ENCODE data around the gene AURKAIP1.
A peak's percentile ranks its signal among the peaks of the same experiment; 100 is the strongest.

AURKAIP1 gene

GRCh38 chr1:1400576-1401456 lies 25.8 kb upstream of the AURKAIP1 start:
- DNase-seq (ENCODE audit: extremely low spot score): no peak
- TF ChIP-seq LEF1 (IDR thresholded peaks at IDR 0.05; ENCODE audit: borderline replicate concordance) (no peak), NFRKB (IDR thresholded peaks at IDR 0.05) (no peak), FOXA1 (IDR thresholded peaks at IDR 0.05) (no peak), FOXK2 (IDR thresholded peaks at IDR 0.05) (no peak), FOXM1 (IDR thresholded peaks at IDR 0.05; ENCODE audit: borderline replicate concordance) (no peak), CTBP1 (IDR thresholded peaks at IDR 0.05; ENCODE audit: borderline replicate concordance) (no peak), ARNT (IDR thresholded peaks at IDR 0.05) (no peak), SUZ12 (IDR thresholded peaks at IDR 0.05) (no peak), ELF4 (IDR thresholded peaks at IDR 0.05) (no peak), TARDBP (IDR thresholded peaks at IDR 0.05) (no peak), SP1 (IDR thresholded peaks at IDR 0.05) (no peak), ZNF384 (IDR thresholded peaks at IDR 0.05) (no peak), L3MBTL2 (conservative IDR thresholded peaks at IDR 0.05) (no peak), BHLHE40 (IDR thresholded peaks at IDR 0.05; ENCODE audit: borderline replicate concordance) (no peak), HDGF (IDR thresholded peaks at IDR 0.05; ENCODE audit: borderline replicate concordance) (no peak), PKNOX1 (IDR thresholded peaks at IDR 0.05) (no peak)
- CTCF ChIA-PET: interaction anchor here (0.6 to 1.4 kb wide), 3 partner anchors 40 to 178 kb away, joined by 3 to 6 read pairs (median 4); no protein-coding TSS in a partner anchor
- POLR2A ChIA-PET: interaction anchor here (1.0 to 2.7 kb wide), 5 partner anchors 14 to 104 kb away, joined by 3 to 54 read pairs (median 7); partner anchors contain the start of genes AURKAIP1 and DVL1

GRCh38 chr1:1399872-1400575 lies 25.0 kb upstream of the AURKAIP1 start:
- POLR2A ChIA-PET: interaction anchor here (1.0 to 2.7 kb wide), 5 partner anchors 15 to 105 kb away, joined by 3 to 54 read pairs (median 7); partner anchors contain the start of genes AURKAIP1 and DVL1
- TF ChIP-seq ZNF384 (IDR thresholded peaks at IDR 0.05): no peak
- TF ChIP-seq HDGF (IDR thresholded peaks at IDR 0.05; ENCODE audit: borderline replicate concordance): no peak
- no peak for TF ChIP-seq NFRKB (IDR thresholded peaks at IDR 0.05)
- TF ChIP-seq L3MBTL2 (conservative IDR thresholded peaks at IDR 0.05): peak; percentile 64
- no peak for TF ChIP-seq SUZ12 (IDR thresholded peaks at IDR 0.05)
- DNase-seq (ENCODE audit: extremely low spot score): no peak
- CTCF ChIA-PET: interaction anchor here (0.6 to 1.4 kb wide), 3 partner anchors 40 to 179 kb away, joined by 3 to 6 read pairs (median 4); no protein-coding TSS in a partner anchor

GRCh38 chr1:1399187-1399871 lies 24.3 kb upstream of the AURKAIP1 start, which contains the start of gene CCNL2:
Gene CCNL2, minus strand, starts transcription at chr1:1399335. Its CDS starts 29 bp downstream, at chr1:1399306.
- POLR2A ChIA-PET: interaction anchor here (0.7 to 2.7 kb wide), 15 partner anchors 8 to 94 kb away, joined by 3 to 54 read pairs (median 5); partner anchors contain the start of genes AURKAIP1 and VWA1

GRCh38 chr1:1398677-1399186 lies 23.7 kb upstream of the AURKAIP1 start:
- TF ChIP-seq LEF1 (IDR thresholded peaks at IDR 0.05; ENCODE audit: borderline replicate concordance): no peak
- ChIA-PET POLR2A (interaction anchor here (0.7 to 2.7 kb wide), 14 partner anchors 8 to 94 kb away, joined by 3 to 54 read pairs (median 5); partner anchors contain the start of genes AURKAIP1 and VWA1), CTCF (interaction anchor here (0.6 to 1.2 kb wide), 6 partner anchors 23 to 647 kb away, joined by 3 read pairs; partner anchors contain the start of gene AURKAIP1)
- DNase-seq (ENCODE audit: extremely low spot score): no peak

More at GRCh38 chr1:1399187-1399871, 24.3 kb upstream of the AURKAIP1 start, which contains the start of gene CCNL2:
- DNase-seq (ENCODE audit: extremely low spot score): peak; percentile 99
- TF ChIP-seq LEF1 (IDR thresholded peaks at IDR 0.05; ENCODE audit: borderline replicate concordance) (0 out of 2 replicates have a peak, but pooled peaks have one; percentile 58), PKNOX1 (IDR thresholded peaks at IDR 0.05) (peak; percentile 99), SUZ12 (IDR thresholded peaks at IDR 0.05) (no peak), CTBP1 (IDR thresholded peaks at IDR 0.05; ENCODE audit: borderline replicate concordance) (no peak), ELF4 (IDR thresholded peaks at IDR 0.05) (peak; percentile 69), TARDBP (IDR thresholded peaks at IDR 0.05) (no peak), SP1 (IDR thresholded peaks at IDR 0.05) (no peak)
- CTCF ChIA-PET: interaction anchor here (0.6 to 1.2 kb wide), 5 partner anchors 24 to 105 kb away, joined by 3 read pairs; partner anchors contain the start of gene AURKAIP1

- POLR2A ChIA-PET: interaction anchor here (1.5 to 2.7 kb wide), 3 partner anchors 10 to 39 kb away, joined by 9 to 54 read pairs (median 12); partner anchors contain the start of gene AURKAIP1
- TF ChIP-seq HDGF (IDR thresholded peaks at IDR 0.05; ENCODE audit: borderline replicate concordance): no peak
- no peak for TF ChIP-seq PKNOX1 (IDR thresholded peaks at IDR 0.05)
- TF ChIP-seq BHLHE40 (IDR thresholded peaks at IDR 0.05; ENCODE audit: borderline replicate concordance): no peak
- no peak for TF ChIP-seq TARDBP (IDR thresholded peaks at IDR 0.05)
- TF ChIP-seq ZNF384 (IDR thresholded peaks at IDR 0.05): no peak
- no peak for TF ChIP-seq FOXM1 (IDR thresholded peaks at IDR 0.05; ENCODE audit: borderline replicate concordance)
- no peak for TF ChIP-seq FOXK2 (IDR thresholded peaks at IDR 0.05)
- no peak for TF ChIP-seq ELF4 (IDR thresholded peaks at IDR 0.05)
- no peak for TF ChIP-seq SP1 (IDR thresholded peaks at IDR 0.05)
- no peak for TF ChIP-seq FOXA1 (IDR thresholded peaks at IDR 0.05)
- no peak for TF ChIP-seq SUZ12 (IDR thresholded peaks at IDR 0.05)
- TF ChIP-seq ARNT (IDR thresholded peaks at IDR 0.05): no peak
- no peak for TF ChIP-seq CTBP1 (IDR thresholded peaks at IDR 0.05; ENCODE audit: borderline replicate concordance)
- no peak for TF ChIP-seq L3MBTL2 (conservative IDR thresholded peaks at IDR 0.05)
- no peak for TF ChIP-seq NFRKB (IDR thresholded peaks at IDR 0.05)
- no peak for TF ChIP-seq LEF1 (IDR thresholded peaks at IDR 0.05; ENCODE audit: borderline replicate concordance)
- CTCF ChIA-PET: interaction anchor here (0.6 to 1.2 kb wide), 2 partner anchors 23 to 648 kb away, joined by 3 read pairs; partner anchors contain the start of gene AURKAIP1
- DNase-seq (ENCODE audit: extremely low spot score): no peak
Measured at GRCh38 chr1:1397839-1398523, 23.0 kb upstream of the AURKAIP1 start.

Measured in HEK293T (cell line).